Glomerular visceral epithelial cell (primary cell): ENCODE data around the gene FRG2B.
"Not testable (repeated sequence)": the region's sequence is repeated elsewhere in the genome, so short reads cannot be mapped to it uniquely, and the experiment has no call there.

Experiments used
- DNase-seq: peaks from one replicate; pipeline ENCODE4 v3.0.0-alpha.2; 2016; ENCODE audit errors: extremely low spot score

The FRG2B gene

GRCh38 chr10:133626695-133627094 lies at the start of gene FRG2B:
TSS of gene FRG2B (minus strand) at chr10:133626795. CDS start at chr10:133626742, 53 bp downstream.
- not testable (repeated sequence) for DNase-seq

- not testable (repeated sequence) for DNase-seq
These were observed 40.9 kb upstream of the FRG2B start for GRCh38 chr10:133667446-133667845.

- DNase-seq = not testable (repeated sequence)
These were observed 37.1 kb upstream of the FRG2B start for GRCh38 chr10:133663544-133664160.

- DNase-seq = not testable (repeated sequence)
These were observed 34.5 kb upstream of the FRG2B start for GRCh38 chr10:133661122-133661521.

- DNase-seq = not testable (repeated sequence)
These were observed 33.9 kb upstream of the FRG2B start for GRCh38 chr10:133660516-133660915.

- DNase-seq = not testable (repeated sequence)
These were observed 30.7 kb upstream of the FRG2B start for GRCh38 chr10:133657276-133657675.

- not testable (repeated sequence) for DNase-seq
These were observed 22.4 kb upstream of the FRG2B start for GRCh38 chr10:133648872-133649455.

GRCh38 chr10:133647075-133647748 lies 20.6 kb upstream of the FRG2B start:
- DNase-seq = not testable (repeated sequence)

- not testable (repeated sequence) for DNase-seq
These were observed 11.2 kb upstream of the FRG2B start for GRCh38 chr10:133637846-133638235.

GRCh38 chr10:133637202-133637845 lies 10.7 kb upstream of the FRG2B start:
- not testable (repeated sequence) for DNase-seq

GRCh38 chr10:133630723-133631249 lies 4.2 kb upstream of the FRG2B start:
- not testable (repeated sequence) for DNase-seq

- DNase-seq = not testable (repeated sequence)
These were observed 4.1 kb downstream of the FRG2B start for GRCh38 chr10:133622544-133622943.

GRCh38 chr10:133618851-133619250 lies 7.7 kb downstream of the FRG2B start:
- DNase-seq = no peak

GRCh38 chr10:133617196-133617595 lies 9.4 kb downstream of the FRG2B start:
- no peak for DNase-seq

- no peak for DNase-seq
These were observed 10.0 kb downstream of the FRG2B start for GRCh38 chr10:133616371-133617130.

- no peak for DNase-seq
These were observed 11.6 kb downstream of the FRG2B start for GRCh38 chr10:133614830-133615580.

- DNase-seq = no peak
These were observed 12.9 kb downstream of the FRG2B start for GRCh38 chr10:133613699-133614098.

- no peak for DNase-seq
These were observed 15.5 kb downstream of the FRG2B start for GRCh38 chr10:133611079-133611478.

- DNase-seq = no peak
These were observed 17.7 kb downstream of the FRG2B start for GRCh38 chr10:133608855-133609254.

- DNase-seq = not testable (repeated sequence)
These were observed 23.2 kb downstream of the FRG2B start for GRCh38 chr10:133603434-133603833.

- no peak for DNase-seq
These were observed 25.9 kb downstream of the FRG2B start for GRCh38 chr10:133600657-133601056.
